Common myeloid progenitor, CD34-positive (primary cell): Measurements from ENCODE around the gene OAS3.
"Not testable (repeated sequence)": the region's sequence is repeated elsewhere in the genome, so short reads cannot be mapped to it uniquely, and the experiment has no call there.

Experiments
- CTCF ChIA-PET: fragments of 350-600 bp; sonication (Branson Sonifier 250); formaldehyde crosslinking; loops from one replicate; lab custom pipeline; 2021; ENCODE audit warnings: antibody characterized with exemption; lab: Charles Lee
- POLR2A ChIA-PET: fragments of 350-600 bp; sonication (Branson Sonifier 250); formaldehyde crosslinking; loops from one replicate; lab custom pipeline; 2021; ENCODE audit warnings: antibody characterized with exemption; lab: Charles Lee
- DNase-seq, 3 donors: peaks; one replicate each; pipeline versions ENCODE4 v3.0.0 to v3.0.0-alpha.2; 2013
- H3K27ac ChIP-seq, 2 experiments: 1 replicate in 1 of 2; 2 replicates in 1 of 2; pipeline ENCODE4 v1.7.0; 2013; ENCODE audit warnings: inconsistent platforms in 2 of 2, low read length in 2 of 2, mild to moderate bottlenecking in 2 of 2, low read depth in 1 of 2, moderate library complexity in 1 of 2; ENCODE audit not compliant: severe bottlenecking in 2 of 2, insufficient read depth in 1 of 2, poor library complexity in 1 of 2
- H3K27me3 ChIP-seq, 5 experiments: replicated peaks in 2 of 5; 1 replicate in 3 of 5; 2 replicates in 2 of 5; pipeline versions ENCODE4 v1.6.1 to v1.7.0; 2013; ENCODE audit warnings: low read length in 4 of 5, mild to moderate bottlenecking in 2 of 5, moderate library complexity in 2 of 5, inconsistent platforms in 1 of 5; ENCODE audit not compliant: insufficient read depth in 5 of 5, control insufficient read depth in 4 of 5
- H3K36me3 ChIP-seq, 4 experiments: 1 replicate in 2 of 4; 2 replicates in 2 of 4; pipeline versions ENCODE4 v1.6.1 to v1.7.0; 2013; ENCODE audit warnings: low read length in 3 of 4, control low read depth in 1 of 4, mild to moderate bottlenecking in 1 of 4; ENCODE audit not compliant: control insufficient read depth in 4 of 4, insufficient read depth in 4 of 4
- H3K4me1 ChIP-seq, 4 experiments: 1 replicate in 3 of 4; 2 replicates in 1 of 4; pipeline versions ENCODE4 v1.6.1 to v1.7.1; 2013; ENCODE audit warnings: low read length in 3 of 4, mild to moderate bottlenecking in 3 of 4, control low read depth in 1 of 4, inconsistent platforms in 1 of 4, moderate library complexity in 1 of 4; ENCODE audit not compliant: control insufficient read depth in 4 of 4, insufficient read depth in 4 of 4; ENCODE audit errors: control extremely low read depth in 1 of 4
- H3K4me3 ChIP-seq, 7 experiments: 1 replicate in 4 of 7; 2 replicates in 3 of 7; pipeline versions ENCODE4 v1.5.1 to v1.7.0; 2013; ENCODE audit warnings: mild to moderate bottlenecking in 7 of 7, low read length in 6 of 7, moderate library complexity in 6 of 7, inconsistent platforms in 2 of 7, low read depth in 2 of 7, control low read depth in 1 of 7; ENCODE audit not compliant: insufficient read depth in 4 of 7, control insufficient read depth in 1 of 7; ENCODE audit errors: extremely low read depth in 1 of 7
- H3K9me3 ChIP-seq, 5 experiments: 1 replicate in 4 of 5; 2 replicates in 1 of 5; pipeline versions ENCODE4 v1.6.1 to v1.7.1; 2013; ENCODE audit warnings: low read length in 4 of 5, mild to moderate bottlenecking in 2 of 5, inconsistent platforms in 1 of 5, low read depth in 1 of 5, moderate library complexity in 1 of 5; ENCODE audit not compliant: control insufficient read depth in 4 of 5, insufficient read depth in 2 of 5; ENCODE audit errors: control extremely low read depth in 1 of 5
- WGBS: methylation state at CpG from one replicate; pipeline ENCODE4 v1.1.5; 2013; ENCODE audit not compliant: insufficient coverage; 5-methylcytosine and 5-hydroxymethylcytosine counted together

The OAS3 gene

GRCh38 chr12:112985642-112986290 lies 47.5 kb downstream of the OAS3 start:
- peaks cover 0 to 22% (median 4%) of the 10 kb centered on the region in 5 experiments for H3K9me3 ChIP-seq
- H3K36me3 ChIP-seq, result peaks cover 5 to 24% (median 9%) of the 10 kb centered on the region in 4 experiments
- ChIA-PET POLR2A (interaction anchor here (0.6 kb wide), 1 partner anchor 37 kb away, joined by 3 read pairs; no protein-coding TSS in a partner anchor), CTCF (interaction anchor here (0.9 to 1.2 kb wide), 2 partner anchors 18 to 529 kb away, joined by 3 read pairs; no protein-coding TSS in a partner anchor)
- H3K4me1 ChIP-seq, result peaks cover 0 to 18% (median 4%) of the 10 kb centered on the region in 4 experiments
- no peak for DNase-seq
- WGBS, result 88% methylated on average over 1 of the region's 1 CpG
- H3K4me3 ChIP-seq, result no peak overlapping the region
- H3K27ac ChIP-seq, result no peak overlapping the region
- no peaks in the 10 kb centered on the region for H3K27me3 ChIP-seq

- peaks cover 0 to 14% (median 4%) of the 10 kb centered on the region in 4 experiments for H3K4me1 ChIP-seq
- H3K36me3 ChIP-seq, result peaks cover 6 to 30% (median 9%) of the 10 kb centered on the region in 4 experiments
- H3K4me3 ChIP-seq, result no peak overlapping the region
- WGBS, result 98% methylated on average over 7 of the region's 7 CpGs
- CTCF ChIA-PET, result interaction anchor here (0.9 kb wide), 1 partner anchor 17 kb away, joined by 3 read pairs; no protein-coding TSS in a partner anchor
- POLR2A ChIA-PET, result interaction anchor here (0.6 kb wide), 1 partner anchor 36 kb away, joined by 3 read pairs; no protein-coding TSS in a partner anchor
- H3K27ac ChIP-seq, result no peak overlapping the region
- peaks cover 0 to 22% (median 4%) of the 10 kb centered on the region in 5 experiments for H3K9me3 ChIP-seq
- no peaks in the 10 kb centered on the region for H3K27me3 ChIP-seq
- no peak for DNase-seq
Observed at GRCh38 chr12:112986291-112986800, 48.1 kb downstream of the OAS3 start.

- no peak for DNase-seq
- Histone ChIP-seq H3K27me3 (no peaks in the 10 kb centered on the region), H3K4me1 (peaks cover 0 to 14% (median 4%) of the 10 kb centered on the region in 4 experiments), H3K9me3 (peaks cover 0 to 18% (median 4%) of the 10 kb centered on the region in 5 experiments), H3K4me3 (no peak overlapping the region), H3K36me3 (peaks cover 6 to 34% (median 9%) of the 10 kb centered on the region in 4 experiments), H3K27ac (no peak overlapping the region)
- POLR2A ChIA-PET, result interaction anchor here (0.8 kb wide), 1 partner anchor 80 kb away, joined by 3 read pairs; no protein-coding TSS in a partner anchor
- CTCF ChIA-PET, result interaction anchor here (0.8 to 1.0 kb wide), 3 partner anchors 9 to 61 kb away, joined by 3 to 5 read pairs (median 3); partner anchors contain the start of gene OAS2
- WGBS, result 100% methylated on average over 2 of the region's 2 CpGs
Observed at GRCh38 chr12:112987561-112987960, 49.3 kb downstream of the OAS3 start.

GRCh38 chr12:112988224-112988623 lies 50.0 kb downstream of the OAS3 start:
- ChIA-PET CTCF (interaction anchor here (1.0 to 1.2 kb wide), 6 partner anchors 8 to 111 kb away, joined by 3 to 5 read pairs (median 4); partner anchors contain the start of gene OAS2), POLR2A (interaction anchor here (0.8 kb wide), 1 partner anchor 80 kb away, joined by 3 read pairs; no protein-coding TSS in a partner anchor)
- peaks cover 0 to 14% (median 4%) of the 10 kb centered on the region in 4 experiments for H3K4me1 ChIP-seq
- H3K9me3 ChIP-seq, result peaks cover 0 to 18% (median 4%) of the 10 kb centered on the region in 5 experiments
- peaks cover 6 to 35% (median 9%) of the 10 kb centered on the region in 4 experiments for H3K36me3 ChIP-seq
- WGBS, result 5% methylated on average over 3 of the region's 3 CpGs
- peak; percentile 54 to 83 (median 71) for DNase-seq
- no peaks in the 10 kb centered on the region for H3K27me3 ChIP-seq
- H3K4me3 ChIP-seq, result no peak overlapping the region
- no peak overlapping the region for H3K27ac ChIP-seq

- Histone ChIP-seq H3K9me3 (peaks cover 0 to 12% (median 4%) of the 10 kb centered on the region in 5 experiments), H3K4me1 (peaks cover 0 to 14% (median 4%) of the 10 kb centered on the region in 4 experiments), H3K36me3 (peaks cover 6 to 34% (median 9%) of the 10 kb centered on the region in 4 experiments)
- H3K27ac ChIP-seq, H3K4me3 ChIP-seq, DNase-seq, H3K27me3 ChIP-seq, POLR2A ChIA-PET: not testable (repeated sequence)
- WGBS, result 100% methylated on average over 1 of the region's 3 CpGs
- CTCF ChIA-PET, result interaction anchor here (1.0 to 2.0 kb wide), 8 partner anchors 8 to 110 kb away, joined by 3 to 8 read pairs (median 4); partner anchors contain the start of gene OAS2
Observed at GRCh38 chr12:112988823-112989385, 50.6 kb downstream of the OAS3 start.

GRCh38 chr12:112989806-112990205 lies 51.5 kb downstream of the OAS3 start:
- WGBS, result 83% methylated on average over 1 of the region's 1 CpG
- H3K4me1 ChIP-seq, result peaks cover 0 to 14% (median 4%) of the 10 kb centered on the region in 4 experiments
- ChIA-PET CTCF (interaction anchor here (1.0 to 2.1 kb wide), 5 partner anchors 11 to 164 kb away, joined by 3 to 8 read pairs (median 4); partner anchors contain the start of gene OAS2), POLR2A (no interaction called here)
- peaks cover 0 to 4% (median 0%) of the 10 kb centered on the region in 5 experiments for H3K9me3 ChIP-seq
- no peak overlapping the region for H3K4me3 ChIP-seq
- H3K27me3 ChIP-seq, result no peaks in the 10 kb centered on the region
- H3K36me3 ChIP-seq, result peaks cover 3 to 33% (median 9%) of the 10 kb centered on the region in 4 experiments
- H3K27ac ChIP-seq, result no peak overlapping the region
- DNase-seq, result no peak
